ENCODE results near the gene YTHDF1.

- TF ChIP-seq CTCF (IDR thresholded peaks at IDR 0.05) = no peak
- TF ChIP-seq POLR2A (IDR thresholded peaks at IDR 0.05) = no peak
Observed at GRCh38 chr20:63194007-63194796, 21.7 kb downstream of the YTHDF1 start.

All from upper lobe of left lung (tissue), 4 donors.